HepG2 (cell line): ENCODE measurements around the gene OR6S1. TPM values are rescaled to one million over a fixed set of nuclear protein-coding genes. Genes with fewer than 3 reads are reported as not detected.

Experiments
- BRD4 ChIP-seq: sonication (generic); formaldehyde crosslinking; IDR thresholded peaks from 2 replicates; pipeline ENCODE4 v1.4.0; 2020; ENCODE audit warnings: missing genetic modification reagents
- FOXA3 ChIP-seq: IDR thresholded peaks from 2 replicates; pipeline ENCODE4 v1.6.1; 2016; ENCODE audit warnings: missing genetic modification reagents, missing compliant biosample characterization
- HMGXB3 ChIP-seq: sonication (generic); formaldehyde crosslinking; IDR thresholded peaks from 2 replicates; pipeline ENCODE4 v1.4.0; 2020; ENCODE audit warnings: missing genetic modification reagents, borderline replicate concordance
- IKZF4 ChIP-seq: sonication (generic); formaldehyde crosslinking; IDR thresholded peaks from 2 replicates; pipeline ENCODE4 v1.5.1; 2020; ENCODE audit warnings: borderline replicate concordance, mild to moderate bottlenecking, low read depth, missing genetic modification reagents; ENCODE audit errors: not compliant biosample characterization
- KAT7 ChIP-seq: IDR thresholded peaks from 2 replicates; pipeline ENCODE4 v1.6.1; 2018; ENCODE audit warnings: borderline replicate concordance, missing compliant biosample characterization
- MAFF ChIP-seq: IDR thresholded peaks from 2 replicates; pipeline ENCODE4 v1.6.1; 2011; ENCODE audit warnings: low read depth, low read length, improper control_type of control experiment
- MIER3 ChIP-seq: IDR thresholded peaks from 2 replicates; pipeline ENCODE4 v1.6.1; 2016; ENCODE audit warnings: missing compliant biosample characterization, borderline replicate concordance
- SRSF4 ChIP-seq: fragments of 200-400 bp; formaldehyde crosslinking; IDR thresholded peaks from one replicate; pipeline ENCODE4 v1.6.1; 2018; ENCODE audit warnings: mild to moderate bottlenecking, low read depth, low read length, moderate library complexity; ENCODE audit not compliant: poor library complexity, severe bottlenecking
- U2AF1 ChIP-seq: fragments of 200-400 bp; formaldehyde crosslinking; optimal IDR thresholded peaks from 2 replicates; pipeline ENCODE3; 2017; ENCODE audit warnings: mild to moderate bottlenecking, low read depth, low read length
- ZFP36L1 ChIP-seq: sonication (generic); formaldehyde crosslinking; IDR thresholded peaks from 2 replicates; pipeline ENCODE4 v1.8.0; 2022; ENCODE audit warnings: mild to moderate bottlenecking, missing genetic modification reagents, moderate library complexity
- ZNF512 ChIP-seq: sonication (generic); formaldehyde crosslinking; IDR thresholded peaks from 2 replicates; pipeline ENCODE4 v1.4.0; 2020; ENCODE audit warnings: mild to moderate bottlenecking, missing genetic modification reagents
- ZNF761 ChIP-seq: sonication (generic); formaldehyde crosslinking; conservative IDR thresholded peaks from 2 replicates; pipeline ENCODE4 v1.4.0; 2020; ENCODE audit warnings: mild to moderate bottlenecking, missing genetic modification reagents
- ZNF800 ChIP-seq: sonication (generic); formaldehyde crosslinking; IDR thresholded peaks from 2 replicates; pipeline ENCODE4 v1.4.0; 2020; ENCODE audit warnings: missing genetic modification reagents
- ZNF841 ChIP-seq: sonication (generic); formaldehyde crosslinking; IDR thresholded peaks from 2 replicates; pipeline ENCODE4 v1.8.1; 2023; ENCODE audit warnings: missing genetic modification reagents, borderline replicate concordance
- ZZZ3 ChIP-seq: sonication (generic); formaldehyde crosslinking; IDR thresholded peaks from 2 replicates; pipeline ENCODE4 v1.4.0; 2020; ENCODE audit warnings: missing genetic modification reagents, mild to moderate bottlenecking, borderline replicate concordance
- polyA plus RNA-seq, 8 experiments: library from polyadenylated mRNA; depleted of rRNA in 3 of 8; stranded (reverse) in 7 of 8; unstranded in 1 of 8; fragments of >200 nt; fragmentation: Illumina TruSeq in 4 of 8; extraction: Trizol in 4 of 8; gene quantifications; 2 replicates each; pipeline versions ENCODE4 v1.2.1 to v1.2.3, GENCODE V29; 2011 to 2016; ENCODE audit warnings: low read depth in 4 of 8, missing spikeins in 1 of 8, mixed read lengths in 1 of 8; ENCODE audit not compliant: insufficient read depth in 1 of 8
- total RNA-seq, 5 experiments: library from RNA; depleted of rRNA; stranded (reverse); fragments of >200 nt; fragmentation: Illumina TruSeq; extraction: Trizol; gene quantifications; 2 replicates each; pipeline ENCODE4 v1.2.3, GENCODE V29; 2016; ENCODE audit warnings: low read depth in 1 of 5
- TF ChIP-seq, protein P1 (sequence below): sonication (generic); formaldehyde crosslinking; IDR thresholded peaks from 2 replicates; pipeline ENCODE4 v1.5.1; 2020; ENCODE audit warnings: missing genetic modification reagents, mild to moderate bottlenecking, borderline replicate concordance
- TF ChIP-seq, protein P2 (sequence below): sonication (generic); formaldehyde crosslinking; IDR thresholded peaks from 2 replicates; pipeline ENCODE4 v1.4.0; 2020; ENCODE audit warnings: mild to moderate bottlenecking, missing genetic modification reagents

The OR6S1 gene
- total and polyA plus RNA-seq, 2 of the 13 experiments (the other 11 are each of a cell fraction or from before 2014, with no cell fraction given) = 0.09 TPM; not detected in 1

DNA sequence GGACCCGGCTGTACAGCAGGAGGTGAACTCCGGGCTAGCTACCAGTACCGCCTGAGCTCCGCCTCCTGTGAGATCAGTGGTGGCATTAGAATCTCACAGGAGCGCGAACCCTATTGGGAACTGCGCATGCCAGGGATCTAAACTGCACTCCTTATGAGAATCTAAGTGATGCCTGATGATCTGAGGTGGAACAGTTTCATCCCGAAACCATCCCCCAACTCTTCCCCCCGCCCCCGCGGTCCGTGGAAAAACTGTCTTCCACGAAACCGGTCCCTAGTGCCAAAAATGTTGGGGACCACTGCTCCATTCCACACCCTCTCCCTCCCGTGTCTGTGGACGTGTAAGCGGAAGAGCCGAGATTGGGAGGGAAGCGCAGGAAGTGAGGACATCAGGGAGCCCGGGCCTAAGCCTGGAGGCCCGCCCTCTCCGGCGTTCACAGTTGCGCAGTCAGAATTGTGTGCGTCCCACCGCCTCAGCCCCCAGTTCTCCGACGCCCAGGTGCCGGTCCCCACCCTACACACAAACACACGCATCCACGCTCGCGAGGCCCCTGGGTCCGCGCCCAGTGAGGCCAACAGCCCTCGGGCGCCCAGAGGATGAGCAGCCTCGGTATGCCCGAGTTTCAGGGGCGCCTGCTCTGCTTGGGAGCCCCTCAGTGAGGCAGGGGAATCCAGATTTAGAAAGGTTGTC lies 41.1 kb upstream of the OR6S1 start (continued):
- TF ChIP-seq ZNF800 = 0 out of 2 replicates have a peak, but pooled peaks have one; percentile 54
- no peak for TF ChIP-seq ZFP36L1 (CRISPR knock-in tag)
- TF ChIP-seq IKZF4 (CRISPR knock-in tag) = peak; percentile 76
- TF ChIP-seq U2AF1 = peak; percentile 23
- TF ChIP-seq ZZZ3 = peak; percentile 92
- no peak for TF ChIP-seq SRSF4
- TF ChIP-seq ZNF841 = peak; percentile 74; the same call in 1 of the 2 replicates
- TF ChIP-seq FOXA3 (CRISPR knock-in tag) = no peak
- no peak; the same call in 1 of the 2 replicates for TF ChIP-seq ZNF512 (CRISPR knock-in tag)
- TF ChIP-seq ZNF761 (CRISPR knock-in tag) = no peak; the same call in 1 of the 2 replicates
- TF ChIP-seq MIER3 = peak; percentile 35; the same call in 1 of the 2 replicates
- TF ChIP-seq, protein P1, sequence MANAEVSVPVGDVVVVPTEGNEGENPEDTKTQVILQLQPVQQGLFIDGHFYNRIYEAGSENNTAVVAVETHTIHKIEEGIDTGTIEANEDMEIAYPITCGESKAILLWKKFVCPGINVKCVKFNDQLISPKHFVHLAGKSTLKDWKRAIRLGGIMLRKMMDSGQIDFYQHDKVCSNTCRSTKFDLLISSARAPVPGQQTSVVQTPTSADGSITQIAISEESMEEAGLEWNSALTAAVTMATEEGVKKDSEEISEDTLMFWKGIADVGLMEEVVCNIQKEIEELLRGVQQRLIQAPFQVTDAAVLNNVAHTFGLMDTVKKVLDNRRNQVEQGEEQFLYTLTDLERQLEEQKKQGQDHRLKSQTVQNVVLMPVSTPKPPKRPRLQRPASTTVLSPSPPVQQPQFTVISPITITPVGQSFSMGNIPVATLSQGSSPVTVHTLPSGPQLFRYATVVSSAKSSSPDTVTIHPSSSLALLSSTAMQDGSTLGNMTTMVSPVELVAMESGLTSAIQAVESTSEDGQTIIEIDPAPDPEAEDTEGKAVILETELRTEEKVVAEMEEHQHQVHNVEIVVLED (CRISPR knock-in tag) = peak; percentile 64
- TF ChIP-seq KAT7 (CRISPR knock-in tag) = no peak
- TF ChIP-seq HMGXB3 (CRISPR knock-in tag) = no peak
- TF ChIP-seq, protein P2, sequence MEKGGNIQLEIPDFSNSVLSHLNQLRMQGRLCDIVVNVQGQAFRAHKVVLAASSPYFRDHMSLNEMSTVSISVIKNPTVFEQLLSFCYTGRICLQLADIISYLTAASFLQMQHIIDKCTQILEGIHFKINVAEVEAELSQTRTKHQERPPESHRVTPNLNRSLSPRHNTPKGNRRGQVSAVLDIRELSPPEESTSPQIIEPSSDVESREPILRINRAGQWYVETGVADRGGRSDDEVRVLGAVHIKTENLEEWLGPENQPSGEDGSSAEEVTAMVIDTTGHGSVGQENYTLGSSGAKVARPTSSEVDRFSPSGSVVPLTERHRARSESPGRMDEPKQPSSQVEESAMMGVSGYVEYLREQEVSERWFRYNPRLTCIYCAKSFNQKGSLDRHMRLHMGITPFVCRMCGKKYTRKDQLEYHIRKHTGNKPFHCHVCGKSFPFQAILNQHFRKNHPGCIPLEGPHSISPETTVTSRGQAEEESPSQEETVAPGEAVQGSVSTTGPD (CRISPR knock-in tag) = no peak
- peak; percentile 19; the same call in 1 of the 2 replicates for TF ChIP-seq BRD4
- no peak for TF ChIP-seq MAFF
